Measurements from ENCODE around the gene ADAD2.

DNA sequence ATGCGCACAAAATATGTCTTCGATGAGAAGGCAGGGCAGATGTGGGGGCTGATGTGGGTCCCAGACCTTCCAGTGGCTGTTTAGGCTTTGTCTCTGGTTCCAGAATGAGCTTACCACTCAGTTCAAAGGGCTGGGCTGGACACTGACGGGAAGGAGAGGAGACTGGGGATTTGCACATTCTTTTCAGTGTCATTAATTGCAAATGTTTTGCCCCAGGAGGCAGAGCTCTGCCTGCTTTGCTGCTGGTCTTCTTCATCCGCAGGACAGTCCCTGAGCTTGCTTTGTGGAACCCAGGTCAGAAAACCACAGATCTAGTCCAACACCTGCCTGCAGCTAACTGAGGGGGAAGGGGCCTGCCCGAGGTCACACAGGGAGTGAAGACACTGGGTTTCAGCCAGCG lies 28.0 kb downstream of the ADAD2 start:
- no peak for TF ChIP-seq POLR2AphosphoS5 (IDR thresholded peaks at IDR 0.05; ENCODE audit: low read depth, low read length)
- no peak for TF ChIP-seq POLR2A (IDR thresholded peaks at IDR 0.05; ENCODE audit: low read depth, low read length)

Data from GM12892 (cell line).